HG03025 (cell line): ENCODE results near the gene NXNL1.
A peak's percentile ranks its signal among the peaks of the same experiment; 100 is the strongest.

ENCODE experiments used
- ATAC-seq: cut with Tn5 transposase; IDR thresholded peaks from one replicate; pipeline ENCODE4 v1.9.1; 2021; ENCODE audit warnings: mild to moderate bottlenecking, moderate library complexity; ENCODE audit not compliant: unreplicated experiment, low FRiP score

NXNL1 gene

DNA sequence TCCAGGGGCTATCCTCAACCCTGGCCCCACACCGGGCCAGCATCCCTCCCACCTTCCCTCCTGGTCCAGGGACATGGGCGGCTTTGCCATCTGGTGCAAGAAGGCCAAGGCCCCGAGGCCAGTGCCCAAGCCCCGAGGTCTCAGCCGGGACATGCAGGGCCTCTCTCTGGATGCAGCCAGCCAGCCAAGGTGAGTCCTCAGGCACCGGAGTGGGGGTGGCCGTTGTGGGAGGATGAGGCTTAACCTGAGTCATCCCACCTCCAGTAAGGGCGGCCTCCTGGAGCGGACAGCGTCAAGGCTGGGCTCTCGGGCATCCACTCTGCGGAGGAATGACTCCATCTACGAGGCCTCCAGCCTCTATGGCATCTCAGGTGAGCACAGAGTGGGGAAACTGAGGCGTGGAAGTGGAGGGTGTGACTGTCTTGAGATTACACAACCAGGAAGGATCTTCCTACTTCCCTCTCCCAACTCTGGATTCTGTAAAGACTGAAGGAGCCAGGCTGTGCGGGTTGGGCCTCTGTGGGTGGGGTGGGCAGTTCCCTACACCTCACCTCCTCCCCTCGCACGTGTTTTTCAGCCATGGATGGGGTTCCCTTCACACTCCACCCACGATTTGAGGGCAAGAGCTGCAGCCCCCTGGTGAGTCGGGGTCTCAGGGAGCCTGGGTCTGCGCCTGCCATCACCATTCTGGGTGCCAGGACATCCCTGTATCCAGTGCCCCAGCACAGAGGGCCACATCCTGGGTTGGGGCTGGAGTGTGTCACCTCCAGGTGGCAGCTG, 37.1 kb downstream of the NXNL1 start:
- ATAC-seq, result no peak

DNA sequence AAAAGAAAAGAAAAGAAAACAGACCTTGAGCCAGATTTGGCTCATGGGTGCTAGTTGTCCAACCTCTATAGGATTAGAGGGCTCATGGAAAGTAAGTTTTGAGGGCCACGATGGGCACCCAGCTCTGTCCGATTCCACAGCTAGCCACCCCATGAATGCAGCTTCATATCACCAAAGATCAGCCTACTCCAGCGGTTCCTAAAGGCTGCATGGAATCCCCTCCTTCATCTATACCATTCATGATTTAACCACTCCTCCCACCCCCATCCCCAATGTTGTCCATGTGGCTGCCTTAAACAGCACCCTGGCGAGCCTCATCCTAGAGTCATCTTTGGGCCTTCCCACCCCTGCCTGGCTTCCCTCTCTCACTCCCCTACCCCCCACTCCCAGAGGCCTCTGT, 38.8 kb downstream of the NXNL1 start:
- no peak for ATAC-seq

DNA sequence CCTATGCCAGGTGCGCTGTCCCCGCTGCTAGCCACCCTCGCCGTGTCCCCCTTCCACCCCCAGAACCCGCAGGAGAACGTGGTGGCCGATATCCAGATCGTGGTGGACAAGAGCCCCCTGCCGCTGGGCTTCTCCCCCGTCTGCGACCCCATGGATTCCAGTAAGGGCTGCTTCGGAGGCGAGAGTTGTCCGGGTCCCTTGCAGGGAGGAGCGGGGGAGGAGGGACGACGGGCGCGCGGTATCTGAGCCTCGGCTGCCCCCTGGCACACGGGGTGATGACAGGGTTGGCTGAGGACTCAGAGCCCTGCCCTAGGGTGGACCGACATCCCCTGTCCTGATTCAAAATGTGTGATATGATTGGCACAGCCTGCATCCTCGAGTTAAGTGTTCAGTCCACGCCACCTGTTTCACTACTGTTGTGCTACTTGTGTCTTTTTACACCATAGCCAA, 40.2 kb downstream of the NXNL1 start:
- ATAC-seq, result peak; percentile 19

GRCh38 chr19:17419621-17420474, 40.9 kb downstream of the NXNL1 start, which contains the start of gene MVB12A:
Gene MVB12A, plus strand, starts transcription at chr19:17420047. Its CDS starts 89 bp downstream, at chr19:17420136.
- peak; percentile 86 for ATAC-seq

GRCh38 chr19:17419154-17419620, 41.5 kb downstream of the NXNL1 start:
- no peak for ATAC-seq

- no peak for ATAC-seq
Observed at GRCh38 chr19:17418710-17419109, 42.0 kb downstream of the NXNL1 start.

- ATAC-seq, result no peak
Observed at GRCh38 chr19:17415121-17415520, 45.6 kb downstream of the NXNL1 start.

- ATAC-seq, result no peak
Observed at GRCh38 chr19:17414097-17414496, 46.6 kb downstream of the NXNL1 start.

DNA sequence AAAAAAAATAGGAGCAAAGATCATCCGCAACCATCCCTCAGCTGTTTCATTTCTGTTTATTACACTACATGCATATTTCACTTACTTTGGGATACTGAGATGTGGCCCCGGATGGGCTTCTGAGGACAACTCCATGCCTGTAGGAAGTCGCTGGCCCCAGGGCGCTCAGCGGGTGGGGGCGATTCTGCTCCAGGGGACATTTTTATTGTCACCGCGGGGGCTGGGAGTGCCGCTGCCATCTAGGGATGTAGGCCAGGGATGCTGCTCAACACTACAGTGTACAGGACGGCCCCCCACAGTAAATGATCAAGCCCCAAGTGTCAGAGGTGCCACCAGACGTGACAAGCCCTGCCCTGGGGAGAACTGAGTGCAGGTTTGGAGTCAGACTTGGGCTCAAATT, 48.9 kb downstream of the NXNL1 start:
- no peak for ATAC-seq

GRCh38 chr19:17409990-17410389, 50.7 kb downstream of the NXNL1 start:
- ATAC-seq, result no peak

DNA sequence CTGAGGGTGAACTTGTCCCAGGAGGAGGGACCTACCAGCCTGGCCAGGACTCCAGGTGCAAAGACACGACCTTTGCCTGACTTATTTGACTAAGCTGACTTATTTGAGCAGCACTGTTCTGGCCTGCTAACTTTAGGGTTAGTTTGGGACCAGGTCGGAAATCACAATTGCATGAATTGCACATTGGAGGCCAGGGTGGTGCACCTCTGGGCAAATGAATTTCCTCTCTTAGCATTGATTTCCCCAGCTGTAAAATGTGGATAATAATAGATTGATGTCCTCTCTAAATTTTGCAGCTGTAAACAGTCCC, 53.9 kb downstream of the NXNL1 start:
- ATAC-seq, result no peak

DNA sequence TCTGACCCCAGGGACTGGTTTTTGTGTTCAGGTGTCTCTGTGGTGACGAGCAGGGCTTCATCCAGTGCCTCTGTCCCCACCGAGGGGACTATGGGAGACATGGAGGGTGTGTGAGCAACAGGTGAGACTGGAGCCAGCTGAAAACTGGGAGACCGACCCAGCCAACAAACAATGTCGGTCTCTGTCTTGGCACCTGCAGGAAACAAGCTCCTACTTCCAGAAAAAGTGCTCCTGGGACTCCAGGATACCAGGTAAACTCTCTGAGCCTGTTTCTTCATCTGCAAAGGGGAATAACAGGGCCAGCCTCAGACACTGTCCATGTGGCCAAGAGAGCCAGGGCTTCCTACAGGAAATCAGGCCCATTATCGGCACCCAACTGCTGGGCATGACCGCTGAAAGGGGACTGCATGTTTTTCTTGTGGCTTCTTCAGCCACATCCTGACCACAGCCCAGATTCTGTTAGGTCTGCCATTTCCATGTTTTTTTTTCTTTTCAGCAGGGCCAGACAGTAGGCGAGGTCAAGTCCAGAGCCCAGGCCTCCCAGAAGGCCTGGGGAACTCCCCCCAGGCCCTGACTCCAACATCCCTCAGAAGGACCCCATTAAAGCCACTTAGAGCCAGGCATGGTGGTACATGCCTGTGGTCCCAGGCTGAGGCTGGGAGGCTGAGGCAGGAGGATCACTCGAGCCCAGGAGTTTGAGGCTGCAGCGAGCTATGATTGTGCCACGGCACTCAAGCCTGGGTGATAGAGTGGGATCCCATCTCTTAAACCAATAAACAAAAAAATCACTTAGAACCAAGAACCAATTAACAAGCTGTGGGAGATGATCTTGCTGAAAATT, 54.5 kb downstream of the NXNL1 start:
- no peak for ATAC-seq
